HG02973 (cell line): ENCODE measurements around the gene USP48.
"Not testable (repeated sequence)": the region's sequence is repeated elsewhere in the genome, so short reads cannot be mapped to it uniquely, and the experiment has no call there.

ENCODE experiments used
- ATAC-seq: cut with Tn5 transposase; IDR thresholded peaks from one replicate; pipeline ENCODE4 v1.9.1; 2021; ENCODE audit warnings: moderate library complexity; ENCODE audit not compliant: unreplicated experiment

The USP48 gene

GRCh38 chr1:21704145-21704544 is 78.8 kb downstream of the USP48 start:
- ATAC-seq: no peak

GRCh38 chr1:21703318-21703963 is 79.5 kb downstream of the USP48 start:
- no peak for ATAC-seq

- ATAC-seq: no peak
Observed at GRCh38 chr1:21702780-21703179, 80.2 kb downstream of the USP48 start.

GRCh38 chr1:21701401-21701800 is 81.5 kb downstream of the USP48 start:
- no peak for ATAC-seq

GRCh38 chr1:21700094-21700493 is 82.9 kb downstream of the USP48 start:
- no peak for ATAC-seq

- no peak for ATAC-seq
Observed at GRCh38 chr1:21696931-21697330, 86.0 kb downstream of the USP48 start.

GRCh38 chr1:21693732-21694131 is 89.2 kb downstream of the USP48 start:
- ATAC-seq: no peak

- ATAC-seq: no peak
Observed at GRCh38 chr1:21691739-21692138, 91.2 kb downstream of the USP48 start.

GRCh38 chr1:21689661-21690372 is 93.1 kb downstream of the USP48 start:
- ATAC-seq: no peak

GRCh38 chr1:21687081-21687529 is 95.8 kb downstream of the USP48 start:
- no peak for ATAC-seq

GRCh38 chr1:21685946-21686678 is 96.8 kb downstream of the USP48 start:
- no peak for ATAC-seq

GRCh38 chr1:21681426-21681825 is 101.5 kb downstream of the USP48 start:
- no peak for ATAC-seq

- ATAC-seq: no peak
Observed at GRCh38 chr1:21680918-21681317, 102.0 kb downstream of the USP48 start.

GRCh38 chr1:21680381-21680780 is 102.6 kb downstream of the USP48 start:
- ATAC-seq: no peak

- no peak for ATAC-seq
Observed at GRCh38 chr1:21677168-21677567, 105.8 kb downstream of the USP48 start.

GRCh38 chr1:21674957-21675356 is 108.0 kb downstream of the USP48 start:
- ATAC-seq: no peak

GRCh38 chr1:21673853-21674252 is 109.1 kb downstream of the USP48 start:
- not testable (repeated sequence) for ATAC-seq

- ATAC-seq: no peak
Observed at GRCh38 chr1:21673277-21673780, 109.6 kb downstream of the USP48 start.

- ATAC-seq: no peak
Observed at GRCh38 chr1:21672478-21673276, 110.3 kb downstream of the USP48 start.

GRCh38 chr1:21671915-21672314 is 111.0 kb downstream of the USP48 start:
- ATAC-seq: no peak
